IPS-NIHi11 (cell line): ENCODE measurements around the gene ICAM4.
A peak's percentile ranks its signal among the peaks of the same experiment; 100 is the strongest.

Experiments used
- DNase-seq: peaks from one replicate; pipeline ENCODE4 v3.0.0; 2012; ENCODE audit warnings: mixed read lengths, low spot score

The ICAM4 gene

DNA sequence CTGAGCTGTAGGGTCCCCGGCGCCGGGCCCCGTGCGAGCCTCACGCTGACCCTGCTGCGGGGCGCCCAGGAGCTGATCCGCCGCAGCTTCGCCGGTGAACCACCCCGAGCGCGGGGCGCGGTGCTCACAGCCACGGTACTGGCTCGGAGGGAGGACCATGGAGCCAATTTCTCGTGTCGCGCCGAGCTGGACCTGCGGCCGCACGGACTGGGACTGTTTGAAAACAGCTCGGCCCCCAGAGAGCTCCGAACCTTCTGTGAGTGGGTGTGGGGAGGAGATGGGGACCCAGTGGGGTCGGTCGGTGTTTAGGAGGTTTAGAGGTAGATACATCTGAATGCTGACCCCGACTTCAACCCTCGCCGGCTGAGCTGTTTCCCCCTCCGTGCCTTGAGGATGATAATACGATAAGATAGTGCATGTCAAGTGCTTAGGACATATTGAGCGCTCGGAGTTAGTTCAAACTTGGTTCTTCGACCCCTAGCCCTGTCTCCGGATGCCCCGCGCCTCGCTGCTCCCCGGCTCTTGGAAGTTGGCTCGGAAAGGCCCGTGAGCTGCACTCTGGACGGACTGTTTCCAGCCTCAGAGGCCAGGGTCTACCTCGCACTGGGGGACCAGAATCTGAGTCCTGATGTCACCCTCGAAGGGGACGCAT is 4.9 kb downstream of the ICAM4 start:
- no peak for DNase-seq

DNA sequence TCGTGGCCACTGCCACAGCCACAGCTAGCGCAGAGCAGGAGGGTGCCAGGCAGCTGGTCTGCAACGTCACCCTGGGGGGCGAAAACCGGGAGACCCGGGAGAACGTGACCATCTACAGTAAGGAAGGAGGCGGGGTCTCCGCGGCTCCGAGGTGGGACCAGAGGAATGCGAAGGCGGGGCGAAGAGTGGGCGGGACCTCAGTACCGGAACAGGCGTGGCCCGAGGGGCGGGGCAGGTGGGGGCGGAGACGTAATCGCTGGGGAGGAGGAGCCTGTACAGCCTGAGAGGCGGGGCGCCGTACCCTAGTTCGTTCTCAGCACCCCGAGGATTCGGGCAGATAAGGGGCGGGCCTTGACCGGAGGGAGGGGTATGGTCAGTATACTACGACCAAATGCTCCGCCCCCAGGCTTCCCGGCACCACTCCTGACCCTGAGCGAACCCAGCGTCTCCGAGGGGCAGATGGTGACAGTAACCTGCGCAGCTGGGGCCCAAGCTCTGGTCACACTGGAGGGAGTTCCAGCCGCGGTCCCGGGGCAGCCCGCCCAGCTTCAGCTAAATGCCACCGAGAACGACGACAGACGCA is 5.5 kb downstream of the ICAM4 start:
- peak; percentile 88 for DNase-seq

DNA sequence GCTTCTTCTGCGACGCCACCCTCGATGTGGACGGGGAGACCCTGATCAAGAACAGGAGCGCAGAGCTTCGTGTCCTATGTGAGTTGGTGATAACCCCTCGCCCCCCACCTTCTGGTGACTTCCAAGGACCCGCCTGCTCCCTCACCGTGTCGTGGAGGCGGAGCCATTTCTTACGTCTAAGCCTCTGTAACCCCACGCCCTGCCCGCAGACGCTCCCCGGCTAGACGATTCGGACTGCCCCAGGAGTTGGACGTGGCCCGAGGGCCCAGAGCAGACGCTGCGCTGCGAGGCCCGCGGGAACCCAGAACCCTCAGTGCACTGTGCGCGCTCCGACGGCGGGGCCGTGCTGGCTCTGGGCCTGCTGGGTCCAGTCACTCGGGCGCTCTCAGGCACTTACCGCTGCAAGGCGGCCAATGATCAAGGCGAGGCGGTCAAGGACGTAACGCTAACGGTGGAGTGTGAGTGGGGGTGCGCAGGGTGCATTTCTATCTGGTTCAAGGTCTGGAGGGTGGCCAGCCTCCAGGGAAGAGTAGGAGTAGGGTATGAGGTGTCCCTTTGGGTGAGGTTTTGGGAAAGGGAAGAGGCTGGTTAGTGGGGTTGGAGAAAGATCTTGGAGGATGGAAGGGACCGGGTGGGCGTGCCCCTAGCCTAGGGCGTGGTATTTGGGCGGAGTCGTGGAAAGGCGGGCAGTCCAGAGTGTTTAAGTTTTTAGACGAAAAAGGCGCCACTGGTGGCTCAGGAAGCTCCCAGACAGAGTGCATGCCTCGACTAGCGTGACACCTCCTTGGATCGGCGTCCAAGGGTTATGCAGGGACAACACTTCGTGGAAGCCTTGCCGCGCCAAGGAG is 6.3 kb downstream of the ICAM4 start:
- DNase-seq, result no peak

- no peak for DNase-seq
Observed at GRCh38 chr19:10293637-10294367, 7.0 kb downstream of the ICAM4 start.

GRCh38 chr19:10294368-10294697 is 7.6 kb downstream of the ICAM4 start:
- no peak for DNase-seq

- peak; percentile 67 for DNase-seq
Observed at GRCh38 chr19:10295305-10295846, 8.6 kb downstream of the ICAM4 start.

GRCh38 chr19:10295847-10296591 is 9.3 kb downstream of the ICAM4 start:
- peak; percentile 68 for DNase-seq

DNA sequence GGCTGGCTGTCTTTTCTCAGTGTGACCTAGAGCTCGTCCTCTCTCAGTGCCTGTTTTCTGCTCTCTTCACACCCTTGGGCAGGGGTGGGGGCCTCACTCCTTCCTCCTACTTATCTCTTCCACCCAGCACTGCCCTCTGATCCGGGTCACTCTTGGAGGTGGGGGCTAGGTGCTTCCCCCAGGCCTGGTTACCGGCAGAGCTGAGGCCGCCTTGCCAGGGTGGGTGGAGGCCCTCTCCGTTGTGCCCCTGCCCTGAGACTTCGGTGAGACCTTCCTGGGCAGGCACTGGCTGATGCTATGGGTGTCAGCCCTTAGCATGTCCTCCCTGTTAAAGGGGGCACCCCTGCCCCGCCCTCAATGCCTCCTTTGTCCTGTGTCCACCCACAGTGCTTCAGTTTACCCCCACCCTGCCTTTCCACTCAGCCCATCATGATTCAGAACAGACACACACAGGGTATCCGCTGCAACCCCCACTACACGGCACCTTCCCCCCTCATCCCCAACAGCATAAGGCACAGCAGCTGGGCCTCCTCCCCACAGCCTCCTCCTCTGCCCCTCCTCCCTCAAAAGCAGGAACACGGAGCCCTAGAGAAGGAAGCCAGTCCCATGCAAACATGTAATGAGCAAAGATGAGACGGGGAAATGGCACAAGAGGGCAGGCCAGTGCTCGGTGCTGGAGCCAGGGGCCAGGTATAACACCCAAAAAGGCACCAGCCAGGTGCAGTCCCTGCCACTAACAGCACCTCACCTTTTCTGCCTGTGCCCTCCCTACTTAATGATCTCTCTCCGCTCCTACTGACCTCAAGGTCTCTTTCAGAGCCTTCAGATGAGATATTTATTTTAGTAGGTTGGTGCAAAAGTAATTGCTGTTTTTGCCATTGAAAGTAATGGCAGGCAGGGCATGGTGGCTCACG is 13.0 kb downstream of the ICAM4 start:
- no peak for DNase-seq

DNA sequence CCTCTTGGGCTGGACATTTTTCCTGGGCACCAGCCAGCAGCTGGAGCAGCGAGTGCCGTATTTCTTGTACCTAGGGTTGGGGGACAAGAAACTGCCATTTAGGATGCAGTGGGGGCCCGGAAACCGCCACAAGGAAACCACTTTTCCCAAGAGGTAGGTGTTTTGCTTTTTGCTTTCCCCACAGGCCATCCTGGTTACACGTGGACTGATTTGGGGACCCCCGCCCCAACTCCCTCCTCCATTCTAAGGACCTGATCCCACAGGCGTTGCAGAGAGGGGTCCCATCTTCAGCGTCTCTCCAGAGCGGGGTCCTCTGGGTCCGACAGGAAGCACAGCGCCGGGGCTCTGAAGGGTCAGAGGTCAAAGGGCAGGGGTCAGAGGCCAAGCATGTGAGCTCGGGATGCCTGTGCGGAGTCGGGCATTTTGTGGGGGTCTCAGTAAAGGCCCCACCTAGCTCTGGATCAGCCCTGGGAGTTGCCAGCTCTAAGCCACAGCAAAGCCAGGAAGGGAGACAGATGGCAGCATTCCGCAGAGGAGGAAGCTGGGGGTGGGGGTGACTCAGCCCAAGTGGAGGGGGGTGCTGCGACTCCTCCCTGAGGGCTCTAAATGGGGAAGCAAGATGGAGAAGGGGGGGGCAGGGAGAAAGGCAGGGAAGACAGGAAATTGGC is 18.5 kb downstream of the ICAM4 start:
- no peak for DNase-seq

DNA sequence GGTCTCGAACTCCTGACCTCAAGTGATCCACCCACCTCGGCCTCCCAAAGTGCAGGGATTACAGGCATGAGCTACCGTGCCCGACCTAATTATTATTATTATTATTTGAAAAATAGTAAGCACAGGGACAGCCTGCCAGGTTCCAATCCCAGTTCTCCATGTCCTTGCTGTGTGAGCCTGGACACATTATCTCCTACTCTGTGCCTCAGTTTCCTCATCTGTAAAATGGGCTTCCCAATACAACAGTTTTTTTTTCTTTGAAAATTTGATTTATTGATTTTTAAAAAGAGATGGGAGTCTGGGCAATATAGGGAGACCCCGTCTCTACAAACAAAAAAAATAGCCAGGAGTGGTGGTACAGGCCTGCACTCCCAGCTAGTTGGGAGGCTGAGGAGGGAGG is 19.6 kb downstream of the ICAM4 start:
- no peak for DNase-seq

- DNase-seq, result no peak
Observed at GRCh38 chr19:10309423-10309822, 22.7 kb downstream of the ICAM4 start, which contains the start of gene ZGLP1. ZGLP1 (minus strand) TSS chr19:10309815.

GRCh38 chr19:10315335-10316214 is 28.8 kb downstream of the ICAM4 start, which contains the start of gene FDX2:
FDX2 (minus strand) TSS chr19:10316015; CDS start chr19:10315996, 19 bp downstream.
- peak; percentile 95 for DNase-seq

- no peak for DNase-seq
Observed at GRCh38 chr19:10316229-10317044, 29.7 kb downstream of the ICAM4 start.

DNA sequence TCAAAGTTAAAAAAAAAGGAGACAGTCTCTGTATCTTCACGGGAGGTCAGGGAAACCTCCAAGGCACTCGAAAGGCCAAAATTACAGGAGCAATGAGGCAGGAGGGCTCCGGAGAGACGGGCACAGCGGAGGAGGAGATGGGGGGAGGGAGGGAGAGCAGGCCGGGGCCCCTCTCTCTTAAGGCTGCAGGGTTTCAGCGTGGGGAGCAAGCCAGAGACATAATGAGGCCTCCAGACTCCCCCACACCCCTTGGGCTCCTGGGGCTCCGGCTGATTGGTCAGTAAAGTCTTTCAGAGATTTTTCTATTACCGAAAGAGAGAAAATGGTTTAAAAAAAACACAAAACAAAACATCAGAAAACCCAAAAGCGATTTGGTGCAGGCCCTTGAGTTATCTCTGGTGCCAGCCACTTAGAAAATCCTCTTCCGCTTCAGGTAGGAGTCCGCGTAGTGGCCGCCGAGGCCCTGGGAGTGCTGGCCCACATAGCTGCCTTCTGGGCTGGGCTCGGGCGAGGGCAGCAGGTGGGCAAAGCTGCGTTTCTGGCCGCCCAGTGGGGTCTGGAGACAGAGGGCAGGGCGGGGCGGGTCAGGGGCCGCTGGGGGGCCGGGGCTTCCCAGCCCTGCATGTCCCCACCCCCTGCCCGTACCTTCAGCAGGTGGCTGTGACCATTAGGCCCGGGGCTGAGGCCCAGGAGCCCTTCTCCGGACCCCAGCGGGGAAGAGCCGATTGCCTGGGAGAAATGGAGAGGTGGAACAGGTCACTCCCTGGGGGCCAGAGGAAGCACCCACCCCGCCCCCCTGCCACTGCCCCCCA is 30.5 kb downstream of the ICAM4 start:
- no peak for DNase-seq

GRCh38 chr19:10317857-10318462 is 31.2 kb downstream of the ICAM4 start:
- no peak for DNase-seq
